Measurements from ENCODE around the gene ZFYVE1.

Gene ZFYVE1

GRCh38 chr14:72952171-72952570 lies 74.7 kb downstream of the ZFYVE1 start:
- DNase-seq: no peak

- no peak for DNase-seq
Measured at GRCh38 chr14:72948481-72949138, 78.3 kb downstream of the ZFYVE1 start.

- DNase-seq: no peak
Measured at GRCh38 chr14:72947366-72948160, 79.3 kb downstream of the ZFYVE1 start.

- DNase-seq: no peak
Measured at GRCh38 chr14:72946491-72946890, 80.4 kb downstream of the ZFYVE1 start.

- no peak for DNase-seq
Measured at GRCh38 chr14:72945356-72946027, 81.4 kb downstream of the ZFYVE1 start.

- no peak for DNase-seq
Measured at GRCh38 chr14:72943876-72944430, 83.0 kb downstream of the ZFYVE1 start.

- no peak for DNase-seq
Measured at GRCh38 chr14:72942934-72943333, 84.0 kb downstream of the ZFYVE1 start.

GRCh38 chr14:72941286-72941985 lies 85.5 kb downstream of the ZFYVE1 start:
- DNase-seq: no peak

- DNase-seq: no peak
Measured at GRCh38 chr14:72939630-72940029, 87.3 kb downstream of the ZFYVE1 start.

- DNase-seq: no peak
Measured at GRCh38 chr14:72932893-72933292, 94.0 kb downstream of the ZFYVE1 start.

- no peak for DNase-seq
Measured at GRCh38 chr14:72929316-72930080, 97.4 kb downstream of the ZFYVE1 start.

GRCh38 chr14:72928872-72929271 lies 98.0 kb downstream of the ZFYVE1 start:
- DNase-seq: no peak

GRCh38 chr14:72926292-72927028 lies 100.4 kb downstream of the ZFYVE1 start, which contains the start of gene DCAF4:
TSS of gene DCAF4 (plus strand) at chr14:72926464. CDS start at chr14:72937979, 11,515 bp downstream.
- peak; percentile 37 for DNase-seq

GRCh38 chr14:72925815-72926291 lies 101.1 kb downstream of the ZFYVE1 start:
- no peak for DNase-seq

GRCh38 chr14:72925171-72925759 lies 101.6 kb downstream of the ZFYVE1 start:
- no peak for DNase-seq

- no peak for DNase-seq
Measured at GRCh38 chr14:72924337-72924736, 102.6 kb downstream of the ZFYVE1 start.

- DNase-seq: no peak
Measured at GRCh38 chr14:72921396-72921795, 105.5 kb downstream of the ZFYVE1 start.

GRCh38 chr14:72920008-72920407 lies 106.9 kb downstream of the ZFYVE1 start:
- DNase-seq: no peak
